ENCODE measurements around the gene SRCAP.

- TF ChIP-seq, protein P1, sequence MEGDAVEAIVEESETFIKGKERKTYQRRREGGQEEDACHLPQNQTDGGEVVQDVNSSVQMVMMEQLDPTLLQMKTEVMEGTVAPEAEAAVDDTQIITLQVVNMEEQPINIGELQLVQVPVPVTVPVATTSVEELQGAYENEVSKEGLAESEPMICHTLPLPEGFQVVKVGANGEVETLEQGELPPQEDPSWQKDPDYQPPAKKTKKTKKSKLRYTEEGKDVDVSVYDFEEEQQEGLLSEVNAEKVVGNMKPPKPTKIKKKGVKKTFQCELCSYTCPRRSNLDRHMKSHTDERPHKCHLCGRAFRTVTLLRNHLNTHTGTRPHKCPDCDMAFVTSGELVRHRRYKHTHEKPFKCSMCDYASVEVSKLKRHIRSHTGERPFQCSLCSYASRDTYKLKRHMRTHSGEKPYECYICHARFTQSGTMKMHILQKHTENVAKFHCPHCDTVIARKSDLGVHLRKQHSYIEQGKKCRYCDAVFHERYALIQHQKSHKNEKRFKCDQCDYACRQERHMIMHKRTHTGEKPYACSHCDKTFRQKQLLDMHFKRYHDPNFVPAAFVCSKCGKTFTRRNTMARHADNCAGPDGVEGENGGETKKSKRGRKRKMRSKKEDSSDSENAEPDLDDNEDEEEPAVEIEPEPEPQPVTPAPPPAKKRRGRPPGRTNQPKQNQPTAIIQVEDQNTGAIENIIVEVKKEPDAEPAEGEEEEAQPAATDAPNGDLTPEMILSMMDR (IDR thresholded peaks at IDR 0.05) = no peak
- TF ChIP-seq POLR2AphosphoS5 (IDR thresholded peaks at IDR 0.05; ENCODE audit: insufficient read depth in 1 of 2, low read depth in 1 of 2) = no peak
Measured at GRCh38 chr16:30757316-30757715, 58.3 kb downstream of the SRCAP start.
